ENCODE data around the gene IL10RB.

Gene IL10RB

DNA sequence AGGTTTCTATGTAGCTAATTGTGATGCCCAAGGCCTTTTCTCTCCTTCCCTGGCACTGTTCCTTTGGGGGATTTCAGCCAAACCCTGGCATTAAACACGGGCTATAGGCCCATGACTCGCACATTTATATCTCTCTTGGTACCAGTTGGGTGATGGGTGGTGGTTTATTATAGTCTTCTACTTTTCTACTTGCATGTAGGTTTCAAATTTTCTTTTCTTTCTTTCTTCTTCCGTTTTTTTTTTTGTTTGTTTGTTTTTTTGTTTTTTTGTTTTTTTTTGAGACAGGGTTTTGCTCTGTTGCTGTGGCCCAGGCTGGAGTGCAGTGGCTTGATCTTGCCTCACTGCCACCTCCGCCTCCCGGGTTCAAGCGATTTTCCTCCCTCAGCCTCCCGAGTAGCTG, 1.1 kb downstream of the IL10RB start:
- peaks cover 13% of the 10 kb centered on the region for H3K27me3 Mint-ChIP-seq (ENCODE audit: low read depth, poor library complexity)
- no peak overlapping the region for H3K27ac Mint-ChIP-seq

GRCh38 chr21:33268393-33268736, 2.2 kb downstream of the IL10RB start:
- peaks cover 13% of the 10 kb centered on the region for H3K27me3 Mint-ChIP-seq (ENCODE audit: low read depth, poor library complexity)
- no peak for DNase-seq
- TF ChIP-seq CTCF (IDR thresholded peaks at IDR 0.05), result no peak
- H3K9me3 Mint-ChIP-seq, result no peaks in the 10 kb centered on the region
- peaks cover 44% of the 10 kb centered on the region for H3K4me1 Mint-ChIP-seq
- H3K36me3 Mint-ChIP-seq (ENCODE audit: low read depth), result peaks cover 24% of the 10 kb centered on the region
- H3K4me3 Mint-ChIP-seq, result peak overlapping the region; percentile 92
- no peak overlapping the region for H3K27ac Mint-ChIP-seq

More for the DNA sequence above, 1.1 kb downstream of the IL10RB start:
- no peak for DNase-seq
- no peak for TF ChIP-seq CTCF (IDR thresholded peaks at IDR 0.05)
- Mint-ChIP-seq H3K9me3 (no peaks in the 10 kb centered on the region), H3K4me3 (peak overlapping the region; percentile 92), H3K36me3 (ENCODE audit: low read depth) (peaks cover 16% of the 10 kb centered on the region), H3K4me1 (peaks cover 39% of the 10 kb centered on the region)

- H3K27ac Mint-ChIP-seq, result no peak overlapping the region
- peaks cover 43% of the 10 kb centered on the region for H3K4me1 Mint-ChIP-seq
- H3K4me3 Mint-ChIP-seq, result no peak overlapping the region
- peaks cover 13% of the 10 kb centered on the region for H3K27me3 Mint-ChIP-seq (ENCODE audit: low read depth, poor library complexity)
- DNase-seq, result no peak
- H3K36me3 Mint-ChIP-seq (ENCODE audit: low read depth), result peaks cover 29% of the 10 kb centered on the region
- TF ChIP-seq CTCF (IDR thresholded peaks at IDR 0.05), result no peak
- H3K9me3 Mint-ChIP-seq, result peaks cover 4% of the 10 kb centered on the region
Observed at GRCh38 chr21:33268737-33269441, 2.7 kb downstream of the IL10RB start.

- no peak for TF ChIP-seq CTCF (IDR thresholded peaks at IDR 0.05)
- H3K4me1 Mint-ChIP-seq, result peaks cover 26% of the 10 kb centered on the region
- no peak overlapping the region for H3K27ac Mint-ChIP-seq
- DNase-seq, result no peak
- H3K36me3 Mint-ChIP-seq (ENCODE audit: low read depth), result peaks cover 36% of the 10 kb centered on the region
- H3K9me3 Mint-ChIP-seq, result peaks cover 4% of the 10 kb centered on the region
- no peak overlapping the region for H3K4me3 Mint-ChIP-seq
- H3K27me3 Mint-ChIP-seq (ENCODE audit: low read depth, poor library complexity), result peaks cover 5% of the 10 kb centered on the region
Observed at GRCh38 chr21:33270986-33271385, 4.8 kb downstream of the IL10RB start.

DNA sequence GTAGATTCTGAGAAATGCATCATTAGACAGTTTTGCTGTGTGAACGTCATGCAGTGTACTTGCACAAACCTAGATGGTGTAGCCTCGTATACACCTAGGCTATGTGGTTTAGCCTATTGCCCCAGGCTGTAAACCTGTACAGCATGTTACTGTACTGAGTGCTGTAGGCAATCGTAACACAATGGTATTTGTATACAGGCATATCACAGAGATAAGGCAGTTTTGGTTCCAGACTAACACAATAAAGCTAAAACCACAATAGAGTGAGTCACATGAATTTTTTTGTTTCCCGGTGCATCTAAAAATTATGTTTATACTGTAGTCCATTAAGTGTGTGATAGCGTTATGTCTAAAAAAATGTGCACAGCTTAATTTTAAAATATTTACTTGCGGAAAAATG, 6.9 kb downstream of the IL10RB start:
- H3K9me3 Mint-ChIP-seq, result peaks cover 7% of the 10 kb centered on the region
- peaks cover 12% of the 10 kb centered on the region for H3K4me1 Mint-ChIP-seq
- peaks cover 46% of the 10 kb centered on the region for H3K36me3 Mint-ChIP-seq (ENCODE audit: low read depth)
- DNase-seq, result no peak
- TF ChIP-seq CTCF (IDR thresholded peaks at IDR 0.05), result no peak
- H3K27me3 Mint-ChIP-seq (ENCODE audit: low read depth, poor library complexity), result peaks cover 3% of the 10 kb centered on the region
- no peak overlapping the region for H3K4me3 Mint-ChIP-seq
- H3K27ac Mint-ChIP-seq, result no peak overlapping the region

- H3K9me3 Mint-ChIP-seq, result peaks cover 18% of the 10 kb centered on the region
Observed at GRCh38 chr21:33278721-33279120, 12.6 kb downstream of the IL10RB start.

More at GRCh38 chr21:33278721-33279120, 12.6 kb downstream of the IL10RB start:
- Mint-ChIP-seq H3K36me3 (ENCODE audit: low read depth) (peaks cover 55% of the 10 kb centered on the region), H3K27me3 (ENCODE audit: low read depth, poor library complexity) (peaks cover 4% of the 10 kb centered on the region), H3K27ac (no peak overlapping the region), H3K4me1 (no peaks in the 10 kb centered on the region), H3K4me3 (no peak overlapping the region)
- DNase-seq, result no peak
- TF ChIP-seq CTCF (IDR thresholded peaks at IDR 0.05), result no peak

Data from nephron progenitor cell (in vitro differentiated cells).